Fibroblast of mammary gland (primary cell): ENCODE measurements around the gene ELP5.

ENCODE experiments used
- DNase-seq: peaks from one replicate; pipeline ENCODE4 v3.0.0-alpha.2; 2010; ENCODE audit warnings: low read depth
- H3K4me3 ChIP-seq: 2 replicates; pipeline ENCODE4 v1.5.1; 2011; ENCODE audit warnings: low read depth, mild to moderate bottlenecking, low read length, moderate library complexity; ENCODE audit not compliant: control insufficient read depth
- CTCF ChIP-seq: conservative IDR thresholded peaks from 2 replicates; pipeline ENCODE4 v1.5.1; 2011; ENCODE audit warnings: low read depth, low read length, inconsistent platforms; ENCODE audit not compliant: control insufficient read depth, insufficient read depth

ELP5 gene

DNA sequence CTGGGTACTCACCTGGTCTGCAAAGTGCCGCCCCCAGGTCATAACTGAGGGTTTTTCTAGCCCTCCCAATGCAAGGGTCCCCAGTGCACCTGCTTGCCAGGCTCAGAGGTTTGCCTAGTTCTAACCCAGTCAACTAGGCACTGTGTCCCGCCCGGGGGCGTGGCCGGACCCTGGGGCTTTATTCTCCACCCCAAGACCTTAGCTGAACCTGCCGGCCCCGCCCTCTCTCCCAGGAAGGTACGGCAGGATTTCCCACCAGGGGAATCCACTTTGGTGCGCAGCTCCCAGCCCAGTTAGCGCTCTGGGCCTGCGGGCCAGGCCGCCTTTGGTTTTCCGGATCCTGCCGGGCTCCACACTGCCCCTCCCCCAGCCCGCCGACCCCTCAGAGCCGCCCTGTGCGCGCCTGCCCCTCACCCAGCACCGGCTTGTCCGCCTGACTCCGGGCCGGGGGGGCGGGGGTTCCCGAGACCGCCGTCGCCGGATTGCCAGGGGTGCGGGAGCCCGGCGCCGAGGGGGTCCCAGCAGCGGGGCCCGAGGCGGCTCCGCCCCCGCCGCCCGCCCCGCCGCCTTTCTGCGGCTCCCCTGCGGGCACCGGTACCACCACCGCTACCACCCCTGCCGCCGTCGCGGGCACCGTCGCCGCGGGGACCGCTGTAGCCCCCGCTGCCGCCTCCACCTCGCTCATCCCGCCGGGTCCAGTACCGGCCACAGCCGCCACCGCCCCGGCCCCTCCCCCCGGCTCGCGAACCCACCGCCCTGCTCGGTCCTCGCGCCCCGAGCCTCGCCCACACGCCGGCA, 42.0 kb downstream of the ELP5 start:
- TF ChIP-seq CTCF = no peak
- DNase-seq = no peak
- no peak overlapping the region for H3K4me3 ChIP-seq

GRCh38 chr17:7294614-7295153, 42.7 kb downstream of the ELP5 start, which contains the start of gene YBX2:
Gene YBX2, minus strand, starts transcription at chr17:7294639. Its CDS starts 139 bp downstream, at chr17:7294500.
- DNase-seq = no peak
- H3K4me3 ChIP-seq = no peak within 1 kb of the TSS
- TF ChIP-seq CTCF = no peak

DNA sequence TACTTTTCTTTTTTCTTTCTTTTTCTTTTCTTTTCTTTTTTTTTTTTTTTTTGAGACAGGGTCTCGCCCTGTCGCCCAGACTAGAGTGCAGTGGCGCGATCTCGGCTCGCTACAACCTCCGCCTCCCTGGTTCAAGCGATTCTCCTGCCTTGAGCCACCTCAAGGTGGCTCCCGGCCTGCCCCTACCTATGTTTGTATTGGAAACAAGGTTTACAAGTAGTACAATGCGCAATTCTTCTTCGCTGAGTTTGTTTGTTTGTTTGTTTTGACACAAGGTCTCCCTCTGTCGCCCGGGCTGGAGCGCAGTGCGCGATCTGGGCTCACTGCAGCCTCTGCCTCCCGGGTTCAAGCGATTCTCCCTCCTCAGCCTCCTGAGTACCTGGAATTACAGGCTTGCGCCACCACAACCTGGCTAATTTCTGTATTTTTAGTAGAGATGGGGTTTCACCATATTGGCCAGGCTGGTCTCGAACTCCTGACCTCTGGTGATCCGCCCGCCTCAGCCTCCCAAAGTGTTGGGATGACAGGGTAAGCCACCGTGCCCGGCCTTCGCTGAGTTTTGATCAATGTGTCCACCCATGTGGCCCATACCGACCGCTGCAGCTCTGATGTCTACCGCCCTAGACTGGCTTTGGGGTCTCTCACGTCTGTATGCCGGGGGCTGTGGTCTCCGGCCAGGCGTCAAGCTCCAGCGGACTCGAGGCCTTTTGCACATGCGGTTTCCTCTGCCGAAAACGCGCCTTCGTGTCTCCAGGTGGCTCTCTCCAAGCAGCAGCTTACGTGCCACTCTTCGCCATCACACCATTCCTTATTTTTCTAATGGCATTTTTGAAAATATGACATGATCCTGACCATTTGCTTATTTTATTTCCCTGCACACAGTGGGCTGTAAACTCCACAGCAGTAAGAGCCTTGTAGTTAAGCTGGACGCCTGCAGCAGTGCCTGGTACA, 43.5 kb downstream of the ELP5 start:
- TF ChIP-seq CTCF = no peak

DNA sequence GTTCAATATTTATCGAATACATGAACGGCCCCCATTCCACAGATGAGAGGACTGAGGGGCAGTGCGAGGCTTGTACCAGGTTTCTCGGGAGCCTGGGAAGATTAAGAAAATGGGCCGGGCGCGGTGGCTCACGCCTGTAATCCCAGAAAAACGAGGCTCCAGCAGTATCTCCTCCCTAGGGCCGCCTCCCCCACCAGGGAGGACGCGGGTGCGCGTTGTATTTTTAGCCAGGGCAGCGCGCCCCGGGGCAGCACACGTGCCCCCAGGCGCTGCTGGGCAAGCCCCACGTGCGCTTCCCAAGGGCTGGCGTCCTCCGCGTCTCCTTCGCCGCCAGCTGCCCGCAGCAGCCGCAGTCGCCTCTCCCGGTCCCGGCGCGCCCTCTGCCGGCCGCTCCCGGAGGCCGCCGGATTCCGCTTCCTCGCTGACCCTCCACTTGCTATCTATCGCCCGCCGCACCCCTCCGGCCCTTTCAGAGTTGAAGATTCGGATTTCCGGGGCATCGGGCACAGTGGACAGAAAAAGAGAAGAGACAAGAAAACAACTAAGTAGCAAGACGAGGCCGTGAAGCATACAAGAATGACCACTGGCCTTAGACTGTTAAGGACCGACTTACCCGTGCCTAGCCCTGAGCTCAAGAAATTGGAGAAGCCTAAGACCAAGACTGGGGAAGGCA, 44.3 kb downstream of the ELP5 start:
- peak; percentile 70 for DNase-seq
- no peak overlapping the region for H3K4me3 ChIP-seq
- TF ChIP-seq CTCF = peak; percentile 39

More for the DNA sequence above, 43.5 kb downstream of the ELP5 start:
- no peak overlapping the region for H3K4me3 ChIP-seq
- no peak for DNase-seq

- no peak for DNase-seq
- H3K4me3 ChIP-seq = no peak overlapping the region
- TF ChIP-seq CTCF = no peak
These were observed 52.2 kb downstream of the ELP5 start for GRCh38 chr17:7304179-7304578.
